H1 (cell line): ENCODE data around the gene KLHL29. TPM values are rescaled to one million over a fixed set of nuclear protein-coding genes. Genes with fewer than 3 reads are reported as not detected.

Experiments
- ATF2 ChIP-seq: IDR thresholded peaks from 2 replicates; pipeline ENCODE4 v1.6.1; 2012; ENCODE audit warnings: low read length, inconsistent platforms
- polyA plus RNA-seq, 7 experiments: library from polyadenylated mRNA; depleted of rRNA in 3 of 7; stranded (reverse) in 5 of 7; unstranded in 2 of 7; fragments of >200 nt in 5 of 7; fragments of 200-250 nt in 2 of 7; gene quantifications; 1 replicate in 5 of 7; 2 replicates in 1 of 7; 4 replicates in 1 of 7; pipeline versions ENCODE4 v1.2.1 to v1.2.3, GENCODE V29; 2011 to 2013; ENCODE audit warnings: missing spikeins in 2 of 7, mixed read lengths in 2 of 7
- total RNA-seq: library from RNA; stranded (reverse); fragmentation: NEBNext Ultra II Directional; extraction: Animal tissue kit (Norgen Biotek cat#: 25700); gene quantifications from 2 replicates; pipeline ENCODE4 v1.2.1, GENCODE V29; 2021

Gene KLHL29
- total and polyA plus RNA-seq, 2 of the 8 experiments (the other 6 are each of a cell fraction or from before 2014, with no cell fraction given), result 1.1 to 4.7 TPM

GRCh38 chr2:23619941-23620340 is 235.0 kb downstream of the KLHL29 start (continued):
- TF ChIP-seq ATF2, result no peak
